T-helper 9 cell (primary cell): ENCODE results near the gene DCST1.
A peak's percentile ranks its signal among the peaks of the same experiment; 100 is the strongest.

Experiments used
- DNase-seq: peaks from one replicate; pipeline ENCODE4 v3.0.0-alpha.2; 2020

The DCST1 gene

DNA sequence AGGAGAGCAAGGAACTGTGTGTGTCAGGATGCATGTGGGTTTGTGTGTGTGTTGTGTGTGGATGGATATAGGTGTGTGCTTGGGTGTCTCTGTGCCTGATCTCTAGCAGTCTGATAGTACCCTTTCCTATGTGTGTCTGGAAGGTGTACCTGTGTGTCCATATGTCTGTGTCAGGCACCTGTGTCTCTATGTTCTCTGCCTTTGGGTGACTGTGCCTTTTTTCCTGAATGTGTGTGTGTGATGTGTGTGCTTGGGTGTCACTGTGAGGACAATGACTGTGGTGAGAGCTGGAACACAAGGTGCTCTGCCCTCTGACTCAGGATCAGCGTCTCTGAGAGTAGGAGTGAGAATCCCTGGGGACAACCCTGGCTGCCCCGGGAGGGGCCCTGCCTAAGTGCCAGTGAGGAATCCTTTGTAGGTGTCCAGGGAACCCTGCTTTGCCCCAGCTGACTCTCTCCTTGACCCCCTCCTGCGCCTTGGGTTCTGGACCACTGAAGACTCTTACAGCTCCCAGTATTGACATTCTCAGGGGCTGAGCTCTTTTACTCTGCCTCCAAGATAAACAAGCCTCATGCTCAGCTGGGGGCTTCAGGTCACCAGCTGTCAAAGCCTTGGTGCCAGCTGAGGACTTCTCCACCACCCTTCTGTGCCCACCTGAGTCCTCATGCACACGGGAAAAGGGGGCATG is 44.3 kb downstream of the DCST1 start:
- DNase-seq = no peak

DNA sequence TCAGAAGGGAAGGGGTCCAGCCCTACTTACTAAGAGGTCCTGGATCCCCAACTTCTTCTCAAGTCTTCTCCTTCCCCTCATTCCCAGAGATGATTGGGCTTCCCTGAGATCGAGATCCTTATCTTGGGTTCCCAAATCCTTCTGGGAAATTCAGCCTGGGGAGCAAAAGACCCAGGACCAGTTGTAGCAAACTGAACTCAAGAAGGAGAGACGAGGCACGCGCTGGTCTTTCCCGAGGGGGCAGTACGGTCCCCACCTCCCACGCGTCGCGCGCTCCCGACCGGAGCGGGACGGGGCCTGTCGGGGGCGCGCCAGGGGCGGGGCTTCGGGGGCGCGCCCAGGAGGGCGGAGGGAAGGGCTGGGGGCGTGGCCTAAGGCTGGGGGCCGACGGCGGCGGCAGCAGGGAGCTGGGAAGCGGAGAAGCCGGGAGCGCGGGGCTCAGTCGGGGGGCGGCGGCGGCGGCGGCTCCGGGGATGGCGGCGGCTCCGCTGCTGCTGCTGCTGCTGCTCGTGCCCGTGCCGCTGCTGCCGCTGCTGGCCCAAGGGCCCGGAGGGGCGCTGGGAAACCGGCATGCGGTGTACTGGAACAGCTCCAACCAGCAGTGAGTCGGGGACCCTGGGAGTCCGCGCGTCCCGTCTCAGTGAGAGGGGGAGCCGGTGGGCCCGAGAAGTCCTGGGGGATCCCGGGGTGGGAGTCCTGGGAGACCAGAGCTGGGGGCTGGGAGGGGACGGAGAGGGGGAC is 45.0 kb downstream of the DCST1 start, which contains the start of gene EFNA3:
EFNA3 (plus strand) TSS at position 369 of the 741 bp plus-strand sequence; CDS start at position 474, 105 bp downstream.
- DNase-seq = peak; percentile 59

DNA sequence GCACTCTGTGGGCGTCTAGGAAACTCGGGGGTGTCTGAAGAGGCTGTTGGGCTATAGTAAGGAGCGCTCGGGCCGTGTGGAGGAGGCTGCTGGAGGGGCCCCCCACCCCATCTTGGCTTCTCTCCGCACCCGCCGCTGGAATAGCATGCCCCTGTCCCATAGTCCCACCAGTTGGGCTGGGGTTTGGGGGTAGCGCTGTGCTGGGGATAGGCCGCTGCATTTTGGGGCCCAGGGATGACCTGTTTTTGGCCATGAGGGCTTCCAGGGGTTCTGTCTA is 45.5 kb downstream of the DCST1 start:
- no peak for DNase-seq

DNA sequence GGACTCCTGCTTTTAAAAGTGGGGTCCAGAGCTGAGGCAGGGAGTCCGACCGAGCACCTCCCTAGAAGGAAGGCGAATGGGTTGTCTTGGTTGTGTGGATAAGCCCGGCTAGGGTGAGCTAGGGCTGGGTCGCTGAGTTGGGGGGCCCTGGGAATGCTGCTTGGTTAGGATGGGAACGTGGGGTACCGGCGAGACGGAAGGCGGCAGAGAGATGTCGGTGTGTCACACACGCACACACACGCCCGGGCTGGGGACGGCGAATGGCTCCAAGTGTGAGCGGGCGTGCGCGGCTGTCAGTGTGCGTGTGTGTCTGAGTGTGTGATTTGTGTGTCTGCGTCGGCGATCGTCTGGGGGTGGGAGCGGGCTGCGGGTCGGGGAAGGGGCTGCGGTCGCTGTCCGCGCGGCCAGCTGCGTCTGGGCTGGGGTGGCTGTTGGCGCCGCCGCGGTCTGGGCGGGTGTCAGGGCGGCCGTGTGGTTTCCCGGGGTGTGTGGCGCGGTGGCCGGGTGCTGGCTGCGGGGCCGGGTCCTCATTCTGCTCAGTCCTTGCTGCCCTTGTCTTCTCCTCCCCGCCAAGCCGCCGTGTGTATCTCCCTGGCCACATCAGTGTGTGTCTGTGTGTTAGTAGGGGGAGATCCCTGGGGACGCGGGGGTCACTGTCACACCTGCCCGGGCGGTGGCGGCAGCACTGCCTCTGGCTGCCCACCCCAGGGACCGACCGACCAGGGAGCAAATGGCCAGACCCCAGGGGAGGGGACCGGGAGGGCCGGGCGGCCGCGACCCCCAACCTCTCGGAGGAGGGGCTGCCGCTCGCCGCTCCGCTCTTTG is 46.1 kb downstream of the DCST1 start:
- DNase-seq = no peak

DNA sequence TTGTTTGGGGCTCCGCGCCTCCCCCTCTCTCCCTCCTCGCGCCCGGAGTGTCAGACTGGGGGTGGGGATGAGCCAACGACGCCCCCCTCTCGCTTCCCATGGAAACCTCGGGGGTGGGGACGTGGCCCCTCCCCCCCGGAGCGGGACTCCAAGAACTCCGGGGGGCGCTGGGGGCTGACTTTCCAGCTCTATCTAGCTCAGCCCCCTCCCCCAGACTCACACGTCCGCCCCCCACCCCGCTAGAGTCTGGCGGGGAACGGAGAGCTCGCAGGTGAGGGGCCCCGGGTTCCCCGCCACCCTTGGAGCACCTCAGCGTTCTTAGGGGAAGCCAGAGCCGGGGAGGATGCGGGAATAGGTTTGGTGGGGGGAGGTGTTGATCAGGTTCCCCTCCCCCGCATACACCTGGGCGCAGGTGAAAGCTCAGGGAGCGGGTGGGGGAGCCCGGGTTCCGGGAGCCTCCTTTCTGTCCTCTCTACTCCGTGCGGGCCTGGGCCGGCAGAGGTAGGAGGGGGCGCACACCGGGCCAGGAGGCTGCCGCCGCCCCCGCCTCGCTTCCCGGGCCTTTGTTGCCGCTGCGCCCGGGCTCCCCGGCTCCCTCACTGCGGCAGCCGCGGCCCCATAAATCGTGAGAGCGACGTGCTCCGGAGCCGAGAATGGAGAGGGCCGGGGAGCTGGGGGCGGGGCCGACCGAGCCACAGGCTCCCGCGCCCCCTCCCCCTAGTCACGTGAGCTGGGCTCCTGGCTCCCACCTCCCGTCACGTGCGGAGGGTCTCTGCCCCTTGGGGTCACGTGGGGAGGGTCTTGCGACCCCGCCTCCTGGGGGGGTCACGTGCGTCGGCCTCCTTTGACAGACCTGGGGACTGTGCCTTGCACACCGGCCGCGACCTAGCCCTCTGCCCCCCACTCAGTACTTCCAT is 46.9 kb downstream of the DCST1 start:
- DNase-seq = no peak

DNA sequence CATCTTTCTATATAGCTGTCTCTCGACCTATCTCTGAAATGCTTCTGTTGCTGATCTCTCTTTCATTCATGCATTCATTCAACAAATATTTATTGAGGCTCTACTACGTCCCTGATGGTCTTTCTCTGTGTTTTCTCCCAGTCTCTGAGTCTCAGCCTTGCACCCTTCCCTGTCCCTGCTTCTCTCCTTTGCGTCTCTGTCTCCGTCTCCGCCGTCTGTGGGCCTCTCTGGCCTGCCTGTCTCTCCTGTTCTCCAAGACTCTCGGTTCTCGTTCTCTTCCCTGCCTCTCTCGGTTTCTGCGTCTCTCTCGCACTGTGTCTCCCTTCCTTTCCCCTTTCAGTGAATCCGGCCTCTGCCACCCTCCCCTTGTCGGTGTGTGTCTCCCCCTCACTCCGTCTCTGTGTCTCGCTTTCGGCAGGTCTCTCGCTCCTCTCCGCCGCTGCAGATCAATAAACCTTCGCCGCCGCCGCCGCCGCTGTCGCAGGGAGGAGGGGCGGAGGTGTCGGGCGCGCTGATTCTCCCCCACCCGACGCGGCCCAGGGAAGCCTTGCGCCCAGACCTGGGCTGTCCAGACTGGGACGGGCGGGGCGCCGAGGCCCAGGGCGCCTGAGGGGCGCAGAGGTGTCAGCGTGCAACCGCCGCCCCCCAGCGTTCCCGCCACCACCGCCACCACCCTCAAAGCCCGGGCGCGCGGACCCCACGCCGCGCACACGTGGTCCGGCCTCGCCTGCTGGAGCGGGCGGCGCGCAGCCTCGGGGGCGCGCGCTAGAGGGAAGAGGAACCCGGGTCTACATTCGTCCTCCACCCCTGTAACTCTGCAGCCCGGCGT is 48.1 kb downstream of the DCST1 start:
- no peak for DNase-seq

DNA sequence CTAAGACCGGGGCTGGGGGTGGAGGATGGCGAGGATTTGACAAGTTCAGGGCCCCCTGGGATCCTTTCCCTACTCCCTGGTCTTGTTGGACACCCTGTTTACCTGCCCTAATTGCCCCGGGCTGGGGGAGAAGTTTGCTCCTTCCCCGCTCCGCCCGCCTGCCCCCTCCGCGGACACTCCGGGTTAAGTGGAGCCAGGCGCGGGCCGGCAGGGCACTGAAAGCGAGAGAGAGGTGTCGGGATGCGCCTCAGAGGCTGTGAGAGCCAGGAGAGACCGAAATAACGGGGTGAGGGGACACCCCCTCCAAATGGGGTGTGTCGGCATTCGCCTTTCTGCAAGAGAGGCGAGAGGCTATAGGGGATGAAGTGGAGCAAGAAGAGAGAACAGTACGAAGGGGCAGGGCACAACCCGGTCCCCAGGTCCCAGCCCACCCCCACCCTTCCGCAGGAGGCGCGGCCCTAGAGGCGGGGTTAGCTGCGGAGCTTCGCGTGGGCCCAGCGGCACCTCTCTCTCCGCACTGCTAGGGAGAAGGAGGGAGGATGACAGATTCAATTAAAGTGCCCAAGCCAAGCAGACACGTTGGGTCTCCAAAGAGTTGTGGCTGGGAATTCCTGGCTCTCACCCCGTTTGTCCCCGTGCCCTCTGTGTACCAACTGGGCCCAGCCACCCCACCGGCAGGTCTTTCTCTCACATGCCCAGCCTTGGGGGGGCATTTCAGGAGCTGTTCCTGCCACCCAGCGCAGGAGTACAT is 48.9 kb downstream of the DCST1 start:
- DNase-seq = no peak

DNA sequence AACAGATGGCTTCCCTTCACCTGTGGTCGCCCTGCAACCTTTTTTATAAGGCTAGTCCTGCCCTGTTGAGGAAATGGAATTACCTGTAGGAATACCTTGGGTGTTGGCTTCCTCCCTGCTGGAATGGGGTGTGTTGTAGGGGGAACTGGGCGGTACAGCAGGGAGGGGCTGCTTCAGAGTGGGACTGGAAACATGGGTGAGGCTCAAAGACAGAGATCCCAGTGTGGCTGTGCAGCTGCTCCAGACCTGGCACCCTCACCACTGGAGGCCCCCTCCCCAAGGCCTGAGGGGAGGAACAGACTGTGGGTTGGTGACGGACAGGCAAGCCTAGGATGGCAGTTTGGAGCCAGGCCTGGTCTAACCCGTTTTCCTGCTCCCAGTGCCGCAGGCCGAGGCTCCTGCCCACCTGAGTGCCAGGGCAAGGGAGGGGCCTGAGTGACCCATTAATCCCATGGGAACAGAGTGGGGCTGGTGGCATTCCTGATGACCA is 49.5 kb downstream of the DCST1 start:
- no peak for DNase-seq

DNA sequence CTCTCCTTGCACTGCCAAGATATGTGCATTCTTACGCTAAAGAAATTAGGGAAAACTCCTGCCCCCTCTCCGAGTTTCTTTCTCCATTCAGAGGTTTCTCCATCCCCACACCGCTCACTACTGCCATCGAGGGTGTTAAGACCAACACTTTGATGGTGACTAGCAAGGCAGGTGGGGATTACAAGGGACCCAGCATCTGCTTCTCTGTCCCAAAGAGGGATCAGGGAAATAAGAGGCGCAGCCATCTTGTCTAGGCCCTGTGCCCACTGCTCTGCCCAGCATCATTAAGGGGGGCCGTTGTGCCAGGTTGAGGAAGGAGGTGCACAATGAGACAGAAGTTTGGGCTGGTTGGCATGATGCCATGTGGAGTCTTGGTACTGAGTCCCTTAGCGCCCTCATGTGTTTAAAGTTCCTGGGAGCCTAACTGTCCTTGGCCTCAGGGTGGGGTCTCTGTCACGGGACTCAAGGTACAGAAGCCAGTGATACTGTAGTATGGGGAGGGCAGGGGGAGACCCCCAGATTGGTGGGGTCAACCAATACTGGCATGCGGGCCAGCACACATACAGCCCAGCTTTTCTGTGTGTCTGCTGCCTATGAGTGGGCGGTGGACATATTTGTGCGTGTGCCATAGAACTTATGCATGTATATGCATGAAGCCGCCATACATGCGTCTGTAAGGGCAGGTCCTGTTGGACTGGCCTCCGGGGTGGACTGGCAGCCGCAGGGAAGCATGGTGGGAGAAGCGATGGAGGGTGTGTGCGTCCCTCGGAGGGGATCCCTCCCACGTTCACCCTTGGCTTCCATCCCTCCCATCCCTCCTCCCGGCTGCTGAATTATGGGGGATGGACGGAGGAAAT is 50.5 kb downstream of the DCST1 start:
- no peak for DNase-seq

DNA sequence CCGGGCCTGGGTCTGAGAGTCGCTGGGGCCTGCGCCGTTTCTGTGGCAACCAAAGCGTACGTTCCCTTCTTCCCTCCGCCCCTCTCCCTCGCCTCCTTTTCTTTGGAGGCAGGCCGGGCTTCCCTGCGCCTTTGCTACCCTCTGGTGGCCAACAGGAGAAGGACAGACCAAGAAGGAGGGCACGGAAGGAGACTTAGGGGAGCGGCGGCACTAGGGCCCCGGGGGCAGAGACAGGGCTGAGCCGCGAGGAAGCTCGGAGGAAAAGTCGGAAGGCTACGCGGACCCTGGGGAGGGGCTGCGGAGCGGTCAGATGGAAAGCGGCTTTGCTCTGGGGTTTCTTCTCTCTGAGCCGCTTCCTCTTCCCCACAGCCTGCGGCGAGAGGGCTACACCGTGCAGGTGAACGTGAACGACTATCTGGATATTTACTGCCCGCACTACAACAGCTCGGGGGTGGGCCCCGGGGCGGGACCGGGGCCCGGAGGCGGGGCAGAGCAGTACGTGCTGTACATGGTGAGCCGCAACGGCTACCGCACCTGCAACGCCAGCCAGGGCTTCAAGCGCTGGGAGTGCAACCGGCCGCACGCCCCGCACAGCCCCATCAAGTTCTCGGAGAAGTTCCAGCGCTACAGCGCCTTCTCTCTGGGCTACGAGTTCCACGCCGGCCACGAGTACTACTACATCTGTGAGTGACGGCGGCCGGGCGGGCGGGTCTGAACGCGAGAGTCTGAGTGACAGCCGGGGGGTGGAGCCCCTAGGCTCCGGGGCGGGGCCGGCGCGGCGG is 51.3 kb downstream of the DCST1 start:
- DNase-seq = peak; percentile 85

DNA sequence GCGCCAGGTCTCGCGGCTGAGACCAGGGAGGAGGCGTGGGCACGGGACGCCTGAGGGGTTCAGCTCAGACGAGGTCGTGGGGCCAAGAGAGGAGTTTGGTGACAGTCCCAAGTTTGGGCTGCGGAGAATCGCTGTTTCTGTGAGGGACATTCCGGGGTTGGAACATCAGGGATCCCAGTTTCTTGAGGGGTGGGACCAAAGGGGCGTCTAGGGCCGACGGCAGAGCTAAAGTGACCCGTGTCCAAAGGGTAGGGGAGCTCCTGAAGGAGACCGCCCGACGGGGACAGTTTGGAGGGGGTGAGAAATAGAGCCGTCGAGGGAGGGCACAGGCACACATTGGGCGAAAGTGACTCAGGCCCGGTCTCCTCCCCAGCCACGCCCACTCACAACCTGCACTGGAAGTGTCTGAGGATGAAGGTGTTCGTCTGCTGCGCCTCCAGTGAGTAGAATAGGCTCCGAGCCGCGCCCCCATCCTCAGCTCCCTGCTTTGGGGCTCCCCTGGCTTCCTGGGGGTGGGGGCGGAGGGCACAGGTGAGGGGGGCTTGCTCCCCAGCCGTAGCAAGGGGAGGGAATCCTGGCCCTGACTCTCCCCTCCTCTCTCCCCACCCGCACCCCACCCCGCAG is 52.0 kb downstream of the DCST1 start:
- DNase-seq = peak; percentile 74

DNA sequence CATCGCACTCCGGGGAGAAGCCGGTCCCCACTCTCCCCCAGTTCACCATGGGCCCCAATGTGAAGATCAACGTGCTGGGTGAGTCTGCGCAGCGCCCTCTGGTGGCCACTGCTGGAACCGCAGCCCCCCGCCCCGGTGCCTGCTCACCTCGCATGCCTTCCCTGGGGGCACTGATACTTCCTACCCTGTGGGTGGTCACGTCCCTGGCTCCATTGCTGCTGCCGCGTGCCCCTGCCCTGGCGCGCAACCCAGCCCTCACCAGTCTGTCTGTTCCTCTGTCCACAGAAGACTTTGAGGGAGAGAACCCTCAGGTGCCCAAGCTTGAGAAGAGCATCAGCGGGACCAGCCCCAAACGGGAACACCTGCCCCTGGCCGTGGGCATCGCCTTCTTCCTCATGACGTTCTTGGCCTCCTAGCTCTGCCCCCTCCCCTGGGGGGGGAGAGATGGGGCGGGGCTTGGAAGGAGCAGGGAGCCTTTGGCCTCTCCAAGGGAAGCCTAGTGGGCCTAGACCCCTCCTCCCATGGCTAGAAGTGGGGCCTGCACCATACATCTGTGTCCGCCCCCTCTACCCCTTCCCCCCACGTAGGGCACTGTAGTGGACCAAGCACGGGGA is 52.6 kb downstream of the DCST1 start:
- peak; percentile 80 for DNase-seq

DNA sequence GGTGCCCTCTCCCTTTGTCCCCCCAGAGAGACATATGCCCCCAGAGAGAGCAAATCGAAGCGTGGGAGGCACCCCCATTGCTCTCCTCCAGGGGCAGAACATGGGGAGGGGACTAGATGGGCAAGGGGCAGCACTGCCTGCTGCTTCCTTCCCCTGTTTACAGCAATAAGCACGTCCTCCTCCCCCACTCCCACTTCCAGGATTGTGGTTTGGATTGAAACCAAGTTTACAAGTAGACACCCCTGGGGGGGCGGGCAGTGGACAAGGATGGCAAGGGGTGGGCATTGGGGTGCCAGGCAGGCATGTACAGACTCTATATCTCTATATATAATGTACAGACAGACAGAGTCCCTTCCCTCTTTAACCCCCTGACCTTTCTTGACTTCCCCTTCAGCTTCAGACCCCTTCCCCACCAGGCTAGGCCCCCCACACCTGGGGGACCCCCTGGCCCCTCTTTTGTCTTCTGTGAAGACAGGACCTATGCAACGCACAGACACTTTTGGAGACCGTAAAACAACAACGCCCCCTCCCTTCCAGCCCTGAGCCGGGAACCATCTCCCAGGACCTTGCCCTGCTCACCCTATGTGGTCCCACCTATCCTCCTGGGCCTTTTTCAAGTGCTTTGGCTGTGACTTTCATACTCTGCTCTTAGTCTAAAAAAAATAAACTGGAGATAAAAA is 53.4 kb downstream of the DCST1 start:
- DNase-seq = no peak

DNA sequence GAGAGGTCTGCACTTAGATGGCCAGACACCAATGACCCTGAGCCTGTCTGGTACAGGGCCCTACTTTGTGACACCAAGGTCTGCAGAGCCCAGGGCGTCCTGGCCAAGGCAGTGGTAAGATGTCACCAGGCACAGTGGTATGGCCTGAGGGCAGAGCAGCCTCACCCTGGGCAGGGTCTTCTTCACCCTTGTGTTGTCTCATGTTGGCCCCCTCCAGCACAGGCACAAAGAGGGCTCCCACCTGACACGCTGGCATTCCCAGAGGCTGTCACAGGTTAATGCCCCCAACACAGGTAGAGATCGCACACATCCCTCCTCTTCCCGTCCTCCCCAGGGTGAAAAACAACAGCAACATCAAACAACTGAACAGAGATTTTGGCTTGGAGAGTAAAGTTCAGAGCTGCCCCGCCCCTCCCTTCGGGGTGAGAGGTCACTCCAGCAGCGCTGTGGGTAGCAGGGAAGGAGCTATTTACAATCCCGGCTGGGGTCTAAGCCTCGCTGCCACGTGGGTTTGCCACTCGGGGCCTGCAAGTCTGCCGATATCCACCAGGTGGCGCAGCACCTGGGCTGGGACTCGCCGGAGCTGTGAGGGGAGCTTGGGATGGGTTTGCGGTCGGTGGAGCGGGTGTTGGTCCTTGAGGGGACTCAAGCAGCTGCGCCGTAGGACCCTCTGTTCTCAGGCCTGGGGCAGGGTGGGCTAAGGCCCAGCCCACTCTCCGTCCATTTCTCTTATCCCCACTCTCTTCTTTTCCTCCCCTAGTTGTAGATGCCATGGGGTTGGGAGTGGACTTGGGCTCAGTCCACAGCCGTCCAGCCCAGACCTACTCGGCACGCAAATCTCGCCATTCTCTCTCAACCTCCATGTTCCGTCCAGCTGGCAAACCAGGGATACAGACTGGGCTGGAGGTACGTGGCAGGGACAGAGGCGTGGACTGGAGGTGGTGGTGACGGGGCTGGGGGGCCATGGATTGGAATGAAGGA is 57.7 kb downstream of the DCST1 start:
- DNase-seq = peak; percentile 82

DNA sequence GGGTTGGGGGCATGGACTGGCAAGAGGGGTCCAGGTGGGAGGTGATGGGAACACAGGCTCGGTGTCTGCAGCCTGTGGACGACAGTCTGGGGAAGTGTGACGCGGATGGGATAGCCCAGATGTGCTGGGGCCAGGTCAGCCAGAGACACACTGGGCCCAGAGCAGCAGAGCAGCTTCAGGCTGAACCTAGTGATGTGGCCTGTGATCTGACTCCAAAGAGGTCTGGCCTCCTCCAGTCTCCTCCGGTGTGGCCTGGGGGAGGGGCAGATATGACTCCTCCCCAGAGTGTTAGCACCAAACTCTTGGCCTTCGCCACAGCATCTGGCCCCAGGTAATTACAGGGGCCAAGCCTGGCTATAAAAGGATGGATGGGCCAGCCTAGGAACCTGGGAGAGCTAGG is 58.5 kb downstream of the DCST1 start:
- DNase-seq = no peak

DNA sequence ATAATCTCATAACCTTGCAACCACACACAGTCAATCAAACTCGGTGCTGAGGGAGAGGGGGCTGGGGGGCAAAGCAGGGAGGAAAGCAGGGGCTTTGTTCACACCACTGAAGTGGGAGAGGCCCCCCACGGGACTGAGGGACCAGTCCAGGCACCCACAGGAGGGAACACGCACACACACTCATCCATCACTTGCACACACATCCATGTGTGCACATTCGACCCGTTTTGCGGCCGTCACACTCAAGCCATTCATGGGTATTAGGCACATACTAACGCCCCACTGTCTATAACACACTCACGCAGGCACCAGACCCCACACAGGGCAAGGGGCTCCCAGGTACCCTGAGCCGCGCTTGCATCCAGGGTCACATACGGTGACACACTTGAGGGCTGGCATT is 59.0 kb downstream of the DCST1 start:
- DNase-seq = no peak
